GM12878 (cell line): ENCODE results near the gene LRRC47.

Experiments used
- CTCF ChIP-seq, 3 experiments: IDR thresholded peaks in 2 of 3; conservative IDR thresholded peaks in 1 of 3; 2 replicates each; pipeline ENCODE4 v1.5.1; 2011; ENCODE audit warnings: low read depth in 3 of 3, low read length in 3 of 3, mild to moderate bottlenecking in 3 of 3, control low read depth in 2 of 3, moderate library complexity in 2 of 3, inconsistent platforms in 1 of 3, mixed read lengths in 1 of 3; ENCODE audit not compliant: control insufficient read depth in 2 of 3, insufficient read depth in 1 of 3; ENCODE audit errors: extremely low read depth in 1 of 3
- EZH2 ChIP-seq: IDR thresholded peaks from 2 replicates; pipeline ENCODE4 v1.6.1; 2012; ENCODE audit warnings: low read depth, mild to moderate bottlenecking, control low read depth, inconsistent platforms, low read length, borderline replicate concordance; ENCODE audit not compliant: control insufficient read depth
- FOXM1 ChIP-seq: IDR thresholded peaks from 2 replicates; pipeline ENCODE4 v1.6.1; 2012; ENCODE audit warnings: low read depth, mild to moderate bottlenecking, inconsistent platforms, low read length, moderate library complexity
- JUNB ChIP-seq: IDR thresholded peaks from 2 replicates; pipeline ENCODE4 v1.6.1; 2016; ENCODE audit warnings: antibody characterized with exemption, mild to moderate bottlenecking
- MAX ChIP-seq: IDR thresholded peaks from 2 replicates; pipeline ENCODE4 v1.6.1; 2012; ENCODE audit warnings: low read depth, low read length, improper control_type of control experiment
- MTA2 ChIP-seq: fragments of 450-650 bp; IDR thresholded peaks from 2 replicates; pipeline ENCODE4 v1.6.1; 2016; ENCODE audit warnings: low read depth, mild to moderate bottlenecking, moderate library complexity
- NR2C2 ChIP-seq: IDR thresholded peaks from 2 replicates; pipeline ENCODE4 v1.6.1; 2011; ENCODE audit warnings: borderline replicate concordance, low read depth; ENCODE audit not compliant: control insufficient read depth, insufficient read length
- POLR2A ChIP-seq: IDR thresholded peaks from 2 replicates; pipeline ENCODE4 v1.6.1; 2011; ENCODE audit warnings: low read depth, mild to moderate bottlenecking, low read length
- POLR2AphosphoS5 ChIP-seq: IDR thresholded peaks from 2 replicates; pipeline ENCODE4 v1.6.1; 2011; ENCODE audit warnings: mild to moderate bottlenecking, low read length, inconsistent platforms
- SP1 ChIP-seq: IDR thresholded peaks from one replicate; pipeline ENCODE4 v1.6.1; 2011; ENCODE audit warnings: low read depth, low read length
- TAF1 ChIP-seq: IDR thresholded peaks from 2 replicates; pipeline ENCODE4 v1.6.1; 2011; ENCODE audit warnings: mild to moderate bottlenecking, low read depth, low read length, borderline replicate concordance
- ZNF274 ChIP-seq: IDR thresholded peaks from one replicate; pipeline ENCODE4 v1.8.0; 2011; ENCODE audit not compliant: insufficient read length, insufficient read depth
- ZNF384 ChIP-seq: IDR thresholded peaks from 2 replicates; pipeline ENCODE4 v1.6.1; 2012; ENCODE audit warnings: low read depth, mild to moderate bottlenecking, low read length, improper control_type of control experiment, borderline replicate concordance
- ZZZ3 ChIP-seq: IDR thresholded peaks from 2 replicates; pipeline ENCODE4 v1.6.1; 2011; ENCODE audit warnings: low read depth; ENCODE audit not compliant: control insufficient read depth, insufficient read length

- TF ChIP-seq ZNF384, result no peak
- no peak for TF ChIP-seq POLR2AphosphoS5
- TF ChIP-seq POLR2A, result no peak
- TF ChIP-seq ZZZ3, result no peak
- TF ChIP-seq MTA2, result no peak
- no peak for TF ChIP-seq NR2C2
- TF ChIP-seq SP1, result no peak
- TF ChIP-seq TAF1, result no peak
- no peak for TF ChIP-seq EZH2
- no peak for TF ChIP-seq CTCF (IDR thresholded peaks at IDR 0.05 in 2 of 3, conservative IDR thresholded peaks at IDR 0.05 in 1 of 3; ENCODE audit: control insufficient read depth in 2 of 3, extremely low read depth in 1 of 3, insufficient read depth in 1 of 3, low read depth in 3 of 3, low read length in 3 of 3)
- TF ChIP-seq FOXM1, result no peak
- TF ChIP-seq MAX, result no peak
- no peak for TF ChIP-seq ZNF274
- TF ChIP-seq JUNB, result no peak
Measured at GRCh38 chr1:3763351-3764125, 32.8 kb downstream of the LRRC47 start.
